ENCODE results near the gene STAT1. TPM values are rescaled to one million over a fixed set of nuclear protein-coding genes. Genes with fewer than 3 reads are reported as not detected.
"Not testable (repeated sequence)": the region's sequence is repeated elsewhere in the genome, so short reads cannot be mapped to it uniquely, and the experiment has no call there.

STAT1 gene
- total RNA-seq, 1 donor from 2014 or later, result 13.0 TPM

- Histone ChIP-seq H3K9me3 (no peaks in the 10 kb centered on the region), H3K4me1 (no peaks in the 10 kb centered on the region), H3K4me3 (no peak overlapping the region), H3K27me3 (no peaks in the 10 kb centered on the region), H3K36me3 (peaks cover 23 to 39% of the 10 kb centered on the region in 2 donors), H3K27ac (no peak overlapping the region)
- intact Hi-C loops (cut with DNase I), result no loop called here
- TF ChIP-seq CTCF (IDR thresholded peaks at IDR 0.05), result no peak
- no peak for DNase-seq (ENCODE audit: low spot score in 2 of 2)
Observed at GRCh38 chr2:190963088-190963487, 50.9 kb downstream of the STAT1 start.

GRCh38 chr2:190961918-190962487, 52.0 kb downstream of the STAT1 start:
- no peak for TF ChIP-seq CTCF (IDR thresholded peaks at IDR 0.05)
- no peak for DNase-seq (ENCODE audit: low spot score in 2 of 2)
- H3K27ac ChIP-seq, result peak overlapping the region; percentile 47 to 59
- H3K4me3 ChIP-seq, result no peak overlapping the region
- intact Hi-C loops (cut with DNase I), result no loop called here
- peaks cover 23 to 39% of the 10 kb centered on the region in 2 donors for H3K36me3 ChIP-seq
- no peaks in the 10 kb centered on the region for H3K9me3 ChIP-seq
- no peaks in the 10 kb centered on the region for H3K4me1 ChIP-seq
- no peaks in the 10 kb centered on the region for H3K27me3 ChIP-seq

- DNase-seq (ENCODE audit: low spot score in 2 of 2); H3K27me3 ChIP-seq; H3K9me3 ChIP-seq; H3K4me3 ChIP-seq; H3K4me1 ChIP-seq; intact Hi-C loops (cut with DNase I): not testable (repeated sequence)
- Histone ChIP-seq H3K36me3 (peaks cover 20 to 44% of the 10 kb centered on the region in 2 donors), H3K27ac (peak overlapping the region in 1 of 2 donors; percentile 59)
Observed at GRCh38 chr2:190961117-190961516, 52.9 kb downstream of the STAT1 start.

GRCh38 chr2:190959911-190960788, 53.8 kb downstream of the STAT1 start:
- Histone ChIP-seq H3K27me3 (no peaks in the 10 kb centered on the region), H3K27ac (no peak overlapping the region), H3K9me3 (no peaks in the 10 kb centered on the region), H3K36me3 (peaks cover 12 to 46% of the 10 kb centered on the region in 2 donors), H3K4me3 (no peak overlapping the region), H3K4me1 (no peaks in the 10 kb centered on the region)
- no peak for DNase-seq (ENCODE audit: low spot score in 2 of 2)
- intact Hi-C loops (cut with DNase I), result no loop called here
- no peak for TF ChIP-seq CTCF (IDR thresholded peaks at IDR 0.05)

- peaks cover 0 to 16% of the 10 kb centered on the region in 2 donors for H3K36me3 ChIP-seq
- H3K4me3 ChIP-seq, result no peak overlapping the region
- no peaks in the 10 kb centered on the region for H3K27me3 ChIP-seq
- no peak for DNase-seq (ENCODE audit: low spot score in 2 of 2)
- intact Hi-C loops (cut with DNase I), result no loop called here
- TF ChIP-seq CTCF (IDR thresholded peaks at IDR 0.05), result no peak
- H3K4me1 ChIP-seq, result peaks cover 5 to 7% of the 10 kb centered on the region in 2 donors
- peak overlapping the region in 1 of 2 donors; percentile 24 for H3K27ac ChIP-seq
- no peaks in the 10 kb centered on the region for H3K9me3 ChIP-seq
Observed at GRCh38 chr2:190953257-190953656, 60.7 kb downstream of the STAT1 start.

GRCh38 chr2:190950566-190950991, 63.4 kb downstream of the STAT1 start:
- H3K4me3 ChIP-seq, result no peak overlapping the region
- H3K4me1 ChIP-seq, result peaks cover 15 to 19% of the 10 kb centered on the region in 2 donors
- peaks cover 0 to 6% of the 10 kb centered on the region in 2 donors for H3K36me3 ChIP-seq
- TF ChIP-seq CTCF (IDR thresholded peaks at IDR 0.05), result no peak
- H3K27ac ChIP-seq, result no peak overlapping the region
- intact Hi-C loops (cut with DNase I), result no loop called here
- H3K9me3 ChIP-seq, result no peaks in the 10 kb centered on the region
- no peaks in the 10 kb centered on the region for H3K27me3 ChIP-seq
- no peak for DNase-seq (ENCODE audit: low spot score in 2 of 2)

All from ascending aorta (tissue), 2 donors.